Mesenchymal stem cell (in vitro differentiated cells and primary cell): Measurements from ENCODE around the gene DYNC1I1.

Source experiments
- DNase-seq: peaks from one replicate; pipeline ENCODE4 v3.0.0-alpha.2; 2013
- H2AFZ ChIP-seq: one replicate; pipeline ENCODE4 v1.6.1; 2013; ENCODE audit warnings: low read depth, mild to moderate bottlenecking, control low read depth, inconsistent platforms, low read length, moderate library complexity
- H2AK5ac ChIP-seq: 2 replicates; pipeline ENCODE4 v1.6.1; 2013; ENCODE audit warnings: low read length, moderate library complexity, mild to moderate bottlenecking, inconsistent platforms; ENCODE audit not compliant: severe bottlenecking
- H2BK120ac ChIP-seq: one replicate; pipeline ENCODE4 v1.6.1; 2013; ENCODE audit warnings: low read depth, mild to moderate bottlenecking, inconsistent platforms, low read length, moderate library complexity
- H2BK12ac ChIP-seq, 2 experiments: one replicate each; pipeline ENCODE4 v1.6.1; 2013; ENCODE audit warnings: inconsistent platforms in 2 of 2, low read length in 2 of 2, mild to moderate bottlenecking in 2 of 2, moderate library complexity in 2 of 2, control low read depth in 1 of 2
- H2BK15ac ChIP-seq: one replicate; pipeline ENCODE4 v1.6.1; 2013; ENCODE audit warnings: mild to moderate bottlenecking, low read depth, inconsistent platforms; ENCODE audit not compliant: poor library complexity, severe bottlenecking
- H2BK5ac ChIP-seq: 2 replicates; pipeline ENCODE4 v1.6.1; 2013; ENCODE audit warnings: low read depth, mild to moderate bottlenecking, low read length, control low read depth, inconsistent platforms; ENCODE audit not compliant: poor library complexity, severe bottlenecking
- H3K14ac ChIP-seq, 2 experiments: one replicate each; pipeline ENCODE4 v1.6.1; 2013; ENCODE audit warnings: inconsistent platforms in 2 of 2, low read length in 2 of 2, control low read depth in 1 of 2, mild to moderate bottlenecking in 1 of 2, moderate library complexity in 1 of 2
- H3K18ac ChIP-seq, 2 experiments: one replicate each; pipeline ENCODE4 v1.6.1; 2013; ENCODE audit warnings: inconsistent platforms in 2 of 2, low read length in 2 of 2, control low read depth in 1 of 2, low read depth in 1 of 2, mild to moderate bottlenecking in 1 of 2
- H3K23ac ChIP-seq, 2 experiments: one replicate each; pipeline ENCODE4 v1.6.1; 2013; ENCODE audit warnings: inconsistent platforms in 2 of 2, low read length in 2 of 2, mild to moderate bottlenecking in 2 of 2, moderate library complexity in 2 of 2, control low read depth in 1 of 2
- H3K27ac ChIP-seq: 2 replicates; pipeline ENCODE4 v1.5.1; 2013; ENCODE audit warnings: mild to moderate bottlenecking, moderate library complexity, low read length, control low read depth, inconsistent platforms; ENCODE audit not compliant: poor library complexity, severe bottlenecking
- H3K27me3 ChIP-seq, 2 experiments: 2 replicates each; pipeline versions ENCODE4 v1.6.1 to v1.7.0; 2013; ENCODE audit warnings: low read length in 2 of 2, mild to moderate bottlenecking in 2 of 2, moderate library complexity in 2 of 2, control low read depth in 1 of 2, inconsistent platforms in 1 of 2; ENCODE audit not compliant: control insufficient read depth in 1 of 2, insufficient read depth in 1 of 2
- H3K36me3 ChIP-seq, 2 experiments: 2 replicates each; pipeline versions ENCODE4 v1.6.1 to v1.7.0; 2013; ENCODE audit warnings: low read length in 2 of 2, control low read depth in 1 of 2, inconsistent platforms in 1 of 2, low read depth in 1 of 2, mild to moderate bottlenecking in 1 of 2; ENCODE audit not compliant: insufficient read depth in 2 of 2, control insufficient read depth in 1 of 2
- H3K4ac ChIP-seq, 2 experiments: one replicate each; pipeline ENCODE4 v1.6.1; 2013; ENCODE audit warnings: inconsistent platforms in 2 of 2, low read length in 2 of 2, mild to moderate bottlenecking in 2 of 2, moderate library complexity in 2 of 2, control low read depth in 1 of 2, low read depth in 1 of 2
- H3K4me1 ChIP-seq: 2 replicates; pipeline ENCODE4 v1.6.1; 2013; ENCODE audit warnings: low read depth, low read length, control low read depth; ENCODE audit not compliant: control insufficient read depth, insufficient read depth
- H3K4me2 ChIP-seq: 2 replicates; pipeline ENCODE4 v1.6.1; 2013; ENCODE audit warnings: low read length, mild to moderate bottlenecking, inconsistent platforms; ENCODE audit not compliant: poor library complexity, severe bottlenecking
- H3K4me3 ChIP-seq, 2 experiments: 2 replicates each; pipeline versions ENCODE4 v1.5.1 to v1.7.0; 2013; ENCODE audit warnings: low read length in 2 of 2, mild to moderate bottlenecking in 2 of 2, control low read depth in 1 of 2, low read depth in 1 of 2; ENCODE audit not compliant: insufficient read depth in 1 of 2
- H3K79me1 ChIP-seq: replicated peaks from 2 replicates; pipeline ENCODE4 v1.6.1; 2013; ENCODE audit warnings: mild to moderate bottlenecking, control low read depth, low read length, inconsistent platforms; ENCODE audit not compliant: poor library complexity, severe bottlenecking
- H3K9ac ChIP-seq: 2 replicates; pipeline ENCODE4 v1.7.0; 2013; ENCODE audit warnings: mild to moderate bottlenecking, low read length, moderate library complexity
- H3K9me3 ChIP-seq: 2 replicates; pipeline ENCODE4 v1.7.0; 2013; ENCODE audit warnings: mild to moderate bottlenecking, low read length; ENCODE audit not compliant: control insufficient read depth
- H4K8ac ChIP-seq: one replicate; pipeline ENCODE4 v1.6.1; 2013; ENCODE audit warnings: inconsistent platforms, mild to moderate bottlenecking, low read length, moderate library complexity
- H4K91ac ChIP-seq: one replicate; pipeline ENCODE4 v1.6.1; 2013; ENCODE audit warnings: mild to moderate bottlenecking, low read length, inconsistent platforms
- WGBS: methylation state at CpG from one replicate; pipeline ENCODE4 v1.1.7; 2013; ENCODE audit warnings: mixed read lengths; 5-methylcytosine and 5-hydroxymethylcytosine counted together

DYNC1I1 gene

GRCh38 chr7:96028729-96029128, 256.4 kb downstream of the DYNC1I1 start:
- Histone ChIP-seq H3K27ac (no peak overlapping the region), H4K8ac (no peak overlapping the region), H2BK12ac (no peak overlapping the region), H3K4me3 (no peak overlapping the region), H3K4me1 (no peaks in the 10 kb centered on the region), H2BK15ac (no peak overlapping the region), H4K91ac (no peak overlapping the region), H3K9ac (no peak overlapping the region), H3K79me1 (no peaks in the 10 kb centered on the region), H2AK5ac (no peak overlapping the region), H3K4me2 (no peak overlapping the region), H3K36me3 (no peaks in the 10 kb centered on the region), H3K4ac (no peak overlapping the region), H2BK5ac (no peak overlapping the region), H3K18ac (no peak overlapping the region), H3K27me3 (peaks cover 0 to 3% of the 10 kb centered on the region in 2 experiments), H3K9me3 (no peaks in the 10 kb centered on the region), H3K14ac (no peak overlapping the region), H2BK120ac (no peak overlapping the region), H3K23ac (no peak overlapping the region), H2AFZ (no peak overlapping the region)
- whole genome bisulfite sequencing, result 89% methylated on average over 1 of the region's 1 CpG
- DNase-seq, result no peak

- H2BK15ac ChIP-seq, result no peak overlapping the region
- WGBS, result 75% methylated on average over 2 of the region's 4 CpGs
- H3K9me3 ChIP-seq, result no peaks in the 10 kb centered on the region
- H4K91ac ChIP-seq, result no peak overlapping the region
- H3K4me3 ChIP-seq, result no peak overlapping the region
- no peak overlapping the region for H3K27ac ChIP-seq
- H3K18ac ChIP-seq, result no peak overlapping the region
- no peak overlapping the region for H3K4ac ChIP-seq
- H3K27me3 ChIP-seq, result peaks cover 0 to 3% of the 10 kb centered on the region in 2 experiments
- no peak overlapping the region for H2BK12ac ChIP-seq
- no peaks in the 10 kb centered on the region for H3K4me1 ChIP-seq
- no peak overlapping the region for H3K14ac ChIP-seq
- no peaks in the 10 kb centered on the region for H3K36me3 ChIP-seq
- H3K79me1 ChIP-seq, result no peaks in the 10 kb centered on the region
- no peak overlapping the region for H2BK5ac ChIP-seq
- H3K9ac ChIP-seq, result no peak overlapping the region
- no peak overlapping the region for H3K4me2 ChIP-seq
- no peak overlapping the region for H4K8ac ChIP-seq
- no peak overlapping the region for H2AFZ ChIP-seq
- H2BK120ac ChIP-seq, result no peak overlapping the region
- no peak overlapping the region for H2AK5ac ChIP-seq
- H3K23ac ChIP-seq, result no peak overlapping the region
- no peak for DNase-seq
These were observed 260.8 kb downstream of the DYNC1I1 start for GRCh38 chr7:96033009-96033598.

- Histone ChIP-seq H3K4me3 (no peak overlapping the region), H3K4ac (no peak overlapping the region), H3K9ac (no peak overlapping the region), H2AK5ac (no peak overlapping the region), H2BK12ac (no peak overlapping the region), H3K4me1 (no peaks in the 10 kb centered on the region), H4K91ac (no peak overlapping the region), H2BK5ac (no peak overlapping the region), H3K27ac (no peak overlapping the region), H3K23ac (no peak overlapping the region), H3K27me3 (peaks cover 0 to 3% of the 10 kb centered on the region in 2 experiments), H3K9me3 (no peaks in the 10 kb centered on the region), H3K79me1 (no peaks in the 10 kb centered on the region), H3K14ac (no peak overlapping the region), H2BK120ac (no peak overlapping the region), H3K36me3 (no peaks in the 10 kb centered on the region), H2AFZ (no peak overlapping the region), H4K8ac (no peak overlapping the region), H3K18ac (no peak overlapping the region), H2BK15ac (no peak overlapping the region), H3K4me2 (no peak overlapping the region)
- 93% methylated on average over 10 of the region's 11 CpGs for WGBS
- no peak for DNase-seq
These were observed 262.8 kb downstream of the DYNC1I1 start for GRCh38 chr7:96034940-96035727.

GRCh38 chr7:96040250-96040772, 268.0 kb downstream of the DYNC1I1 start:
- Histone ChIP-seq H2AK5ac (no peak overlapping the region), H2BK5ac (no peak overlapping the region), H3K4me2 (no peak overlapping the region), H3K9ac (no peak overlapping the region), H2BK15ac (no peak overlapping the region), H3K4me3 (no peak overlapping the region), H2BK120ac (no peak overlapping the region), H3K14ac (no peak overlapping the region), H3K36me3 (no peaks in the 10 kb centered on the region), H3K18ac (no peak overlapping the region), H4K8ac (no peak overlapping the region), H2AFZ (no peak overlapping the region), H2BK12ac (no peak overlapping the region), H3K4me1 (no peaks in the 10 kb centered on the region), H4K91ac (no peak overlapping the region), H3K4ac (no peak overlapping the region), H3K27me3 (no peaks in the 10 kb centered on the region), H3K23ac (no peak overlapping the region), H3K9me3 (no peaks in the 10 kb centered on the region), H3K79me1 (no peaks in the 10 kb centered on the region), H3K27ac (no peak overlapping the region)
- 100% methylated on average over 2 of the region's 3 CpGs for WGBS
- no peak for DNase-seq
